Choroid plexus epithelial cell (primary cell): Measurements from ENCODE around the gene LRRC45.
A peak's percentile ranks its signal among the peaks of the same experiment; 100 is the strongest.

Experiments
- DNase-seq: peaks from one replicate; pipeline ENCODE4 v3.0.0-alpha.2; 2010; ENCODE audit warnings: low read depth
- H3K4me3 ChIP-seq: 2 replicates; pipeline ENCODE4 v1.5.1; 2011; ENCODE audit warnings: low read depth, mild to moderate bottlenecking, control low read depth, low read length, moderate library complexity
- CTCF ChIP-seq: conservative IDR thresholded peaks from 2 replicates; pipeline ENCODE4 v1.5.1; 2011; ENCODE audit warnings: low read depth, mild to moderate bottlenecking, control low read depth, inconsistent platforms, low read length, moderate library complexity

Gene LRRC45

GRCh38 chr17:82060001-82060380, 36.9 kb downstream of the LRRC45 start:
- no peak overlapping the region for H3K4me3 ChIP-seq
- no peak for DNase-seq
- no peak for TF ChIP-seq CTCF

GRCh38 chr17:82060614-82061013, 37.5 kb downstream of the LRRC45 start:
- TF ChIP-seq CTCF, result no peak
- no peak overlapping the region for H3K4me3 ChIP-seq
- DNase-seq, result no peak

GRCh38 chr17:82061047-82061925, 38.2 kb downstream of the LRRC45 start:
- no peak for DNase-seq
- no peak for TF ChIP-seq CTCF
- no peak overlapping the region for H3K4me3 ChIP-seq

GRCh38 chr17:82062076-82062983, 39.2 kb downstream of the LRRC45 start:
- TF ChIP-seq CTCF, result no peak
- no peak overlapping the region for H3K4me3 ChIP-seq
- no peak for DNase-seq

GRCh38 chr17:82062984-82063368, 39.9 kb downstream of the LRRC45 start:
- no peak for DNase-seq
- H3K4me3 ChIP-seq, result no peak overlapping the region
- no peak for TF ChIP-seq CTCF

- H3K4me3 ChIP-seq, result peak overlapping the region; percentile 76
- TF ChIP-seq CTCF, result no peak
- DNase-seq, result no peak
These were observed 40.6 kb downstream of the LRRC45 start for GRCh38 chr17:82063424-82064415.
